MM.1S (cell line): Measurements from ENCODE around the gene FUCA1.

Source experiments
- DNase-seq: peaks from one replicate; pipeline ENCODE4 v3.0.0-alpha.2; 2015
- H2AFZ ChIP-seq: fragments of 300-600 bp; sonication (generic); 2 replicates; pipeline ENCODE4 v1.6.0; 2016; ENCODE audit warnings: antibody characterized with exemption, low read length
- H3F3A ChIP-seq: fragments of 300-600 bp; sonication (generic); 2 replicates; pipeline ENCODE4 v1.6.1; 2016; ENCODE audit warnings: mild to moderate bottlenecking, antibody characterized with exemption, low read length, moderate library complexity, mixed read lengths; ENCODE audit not compliant: insufficient read depth
- H3K27ac ChIP-seq: fragments of 300-600 bp; sonication (generic); 2 replicates; pipeline ENCODE4 v1.5.1; 2016; ENCODE audit warnings: mild to moderate bottlenecking, low read length
- H3K27me3 ChIP-seq: fragments of 300-600 bp; sonication (generic); replicated peaks from 2 replicates; pipeline ENCODE4 v1.6.0; 2016; ENCODE audit warnings: low read length; ENCODE audit not compliant: insufficient read depth
- H3K36me3 ChIP-seq: fragments of 300-600 bp; sonication (generic); replicated peaks from 2 replicates; pipeline ENCODE4 v1.6.1; 2016; ENCODE audit warnings: mild to moderate bottlenecking, low read length, mixed read lengths; ENCODE audit not compliant: insufficient read depth
- H3K4me1 ChIP-seq: fragments of 300-600 bp; sonication (generic); 2 replicates; pipeline ENCODE4 v1.6.1; 2016; ENCODE audit warnings: low read length, mixed read lengths
- H3K4me2 ChIP-seq: fragments of 300-600 bp; sonication (generic); 2 replicates; pipeline ENCODE4 v1.6.0; 2016; ENCODE audit warnings: low read depth, low read length
- H3K4me3 ChIP-seq: fragments of 300-600 bp; sonication (generic); 2 replicates; pipeline ENCODE4 v1.5.1; 2016; ENCODE audit warnings: low read length, mixed read lengths
- H3K79me2 ChIP-seq: fragments of 300-600 bp; sonication (generic); 2 replicates; pipeline ENCODE4 v1.6.1; 2016; ENCODE audit warnings: mixed run types, low read length, mixed read lengths
- H3K9ac ChIP-seq: fragments of 300-600 bp; sonication (generic); 2 replicates; pipeline ENCODE4 v1.6.1; 2016; ENCODE audit warnings: low read length, mixed read lengths
- H3K9me2 ChIP-seq: fragments of 300-600 bp; sonication (generic); replicated peaks from 2 replicates; pipeline ENCODE4 v1.6.1; 2016; ENCODE audit warnings: mild to moderate bottlenecking, low read length, mixed read lengths; ENCODE audit not compliant: insufficient read depth
- H3K9me3 ChIP-seq: fragments of 300-600 bp; sonication (generic); replicated peaks from 2 replicates; pipeline ENCODE4 v1.6.1; 2016; ENCODE audit warnings: mild to moderate bottlenecking, low read length, mixed read lengths; ENCODE audit not compliant: insufficient read depth
- H4K20me1 ChIP-seq: fragments of 300-600 bp; sonication (generic); 2 replicates; pipeline ENCODE4 v1.6.1; 2016; ENCODE audit warnings: mild to moderate bottlenecking, low read length, moderate library complexity, mixed read lengths; ENCODE audit not compliant: insufficient read depth
- EZH2 ChIP-seq: fragments of 300-600 bp; sonication (generic); optimal IDR thresholded peaks from 2 replicates; pipeline ENCODE3; 2017; ENCODE audit warnings: low read depth, mild to moderate bottlenecking, antibody characterized with exemption, low read length, mixed read lengths
- EZH2phosphoT487 ChIP-seq: fragments of 300-600 bp; sonication (generic); IDR thresholded peaks from 2 replicates; pipeline ENCODE4 v1.6.1; 2018; ENCODE audit warnings: antibody characterized with exemption, low read length
- TF ChIP-seq, protein P1 (sequence below): fragments of 300-600 bp; sonication (generic); IDR thresholded peaks from 2 replicates; pipeline ENCODE4 v1.5.1; 2016; ENCODE audit warnings: antibody characterized with exemption, low read length, mixed read lengths

FUCA1 gene

DNA sequence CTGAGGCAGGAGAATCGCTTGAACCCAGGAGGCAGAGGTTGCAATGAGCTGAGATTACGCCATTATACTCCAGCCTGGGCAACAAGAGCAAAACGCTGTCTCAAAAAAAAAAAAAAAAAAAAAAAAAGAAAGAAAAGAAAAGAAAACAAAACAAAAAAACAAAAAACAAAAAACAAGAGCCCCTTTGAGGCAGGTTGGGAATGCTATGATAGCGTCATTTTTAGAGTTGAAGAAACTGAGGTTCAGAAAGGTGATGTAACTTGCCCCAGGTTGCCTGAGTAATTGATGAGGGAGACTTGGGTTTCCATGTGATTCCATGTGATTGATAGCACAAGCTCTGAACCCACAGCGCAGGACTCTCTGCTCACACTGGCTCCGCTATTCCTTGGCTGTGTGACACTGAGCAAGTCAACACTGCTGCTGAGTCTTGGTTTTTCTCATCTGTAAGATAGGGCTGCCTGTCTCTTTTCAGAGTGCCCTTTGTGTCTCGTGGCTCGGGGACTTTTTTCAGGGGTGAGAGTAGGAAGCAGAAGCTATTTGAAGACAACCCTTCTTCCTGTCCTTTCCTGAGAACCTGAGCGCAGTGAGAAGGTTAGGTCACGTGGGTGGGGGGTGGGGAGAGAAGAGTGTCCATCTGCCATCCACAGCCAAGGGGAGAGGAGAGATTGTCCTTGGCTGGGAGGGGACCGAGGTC lies 42.6 kb upstream of the FUCA1 start:
- H3K4me2 ChIP-seq, result peak overlapping the region; percentile 30

DNA sequence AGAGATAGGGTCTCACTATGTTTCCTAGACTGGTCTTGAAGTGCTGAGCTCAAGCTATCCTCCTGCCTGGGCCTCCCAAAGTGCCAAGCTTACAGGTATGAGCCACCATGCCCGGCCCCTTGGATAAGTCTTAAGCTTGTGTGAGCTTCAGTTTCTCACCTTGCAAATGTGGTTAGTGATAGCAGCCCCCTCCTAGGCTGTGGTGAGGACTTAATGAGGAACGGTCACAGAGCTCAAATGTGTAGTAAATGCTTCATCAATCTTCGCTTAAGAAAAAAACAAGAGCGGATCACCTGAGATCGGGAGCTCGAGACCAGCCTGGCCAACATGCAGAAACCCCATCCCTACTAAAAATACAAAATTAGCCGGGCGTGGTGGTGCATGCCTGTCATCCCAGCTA lies 42.1 kb upstream of the FUCA1 start:
- Histone ChIP-seq H3K4me1 (peaks cover 7% of the 10 kb centered on the region), H3K36me3 (no peaks in the 10 kb centered on the region), H3K9me2 (no peaks in the 10 kb centered on the region), H3K9me3 (no peaks in the 10 kb centered on the region), H3K4me2 (no peak overlapping the region), H3K9ac (no peak overlapping the region), H3K27me3 (no peaks in the 10 kb centered on the region), H2AFZ (no peak overlapping the region), H3K27ac (no peak overlapping the region), H3K79me2 (no peaks in the 10 kb centered on the region), H3F3A (no peaks in the 10 kb centered on the region), H4K20me1 (no peaks in the 10 kb centered on the region), H3K4me3 (no peak overlapping the region)
- no peak for DNase-seq
- TF ChIP-seq EZH2phosphoT487, result no peak
- no peak for TF ChIP-seq EZH2
- TF ChIP-seq, protein P1, sequence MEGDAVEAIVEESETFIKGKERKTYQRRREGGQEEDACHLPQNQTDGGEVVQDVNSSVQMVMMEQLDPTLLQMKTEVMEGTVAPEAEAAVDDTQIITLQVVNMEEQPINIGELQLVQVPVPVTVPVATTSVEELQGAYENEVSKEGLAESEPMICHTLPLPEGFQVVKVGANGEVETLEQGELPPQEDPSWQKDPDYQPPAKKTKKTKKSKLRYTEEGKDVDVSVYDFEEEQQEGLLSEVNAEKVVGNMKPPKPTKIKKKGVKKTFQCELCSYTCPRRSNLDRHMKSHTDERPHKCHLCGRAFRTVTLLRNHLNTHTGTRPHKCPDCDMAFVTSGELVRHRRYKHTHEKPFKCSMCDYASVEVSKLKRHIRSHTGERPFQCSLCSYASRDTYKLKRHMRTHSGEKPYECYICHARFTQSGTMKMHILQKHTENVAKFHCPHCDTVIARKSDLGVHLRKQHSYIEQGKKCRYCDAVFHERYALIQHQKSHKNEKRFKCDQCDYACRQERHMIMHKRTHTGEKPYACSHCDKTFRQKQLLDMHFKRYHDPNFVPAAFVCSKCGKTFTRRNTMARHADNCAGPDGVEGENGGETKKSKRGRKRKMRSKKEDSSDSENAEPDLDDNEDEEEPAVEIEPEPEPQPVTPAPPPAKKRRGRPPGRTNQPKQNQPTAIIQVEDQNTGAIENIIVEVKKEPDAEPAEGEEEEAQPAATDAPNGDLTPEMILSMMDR, result no peak

More for the DNA sequence above, 42.6 kb upstream of the FUCA1 start:
- Histone ChIP-seq H3K4me1 (peaks cover 7% of the 10 kb centered on the region), H2AFZ (peak overlapping the region; percentile 42; the same call in 1 of the 2 replicates), H3K27me3 (no peaks in the 10 kb centered on the region), H3K9ac (no peak overlapping the region), H3K79me2 (no peaks in the 10 kb centered on the region), H3K36me3 (no peaks in the 10 kb centered on the region), H3K9me3 (no peaks in the 10 kb centered on the region), H3K4me3 (no peak overlapping the region), H3F3A (no peaks in the 10 kb centered on the region), H3K9me2 (no peaks in the 10 kb centered on the region), H3K27ac (no peak overlapping the region; the same call in 1 of the 2 replicates), H4K20me1 (no peaks in the 10 kb centered on the region)
- peak; percentile 50 for DNase-seq
- TF ChIP-seq, protein P1, result no peak
- TF ChIP-seq EZH2 (no peak), EZH2phosphoT487 (no peak)

DNA sequence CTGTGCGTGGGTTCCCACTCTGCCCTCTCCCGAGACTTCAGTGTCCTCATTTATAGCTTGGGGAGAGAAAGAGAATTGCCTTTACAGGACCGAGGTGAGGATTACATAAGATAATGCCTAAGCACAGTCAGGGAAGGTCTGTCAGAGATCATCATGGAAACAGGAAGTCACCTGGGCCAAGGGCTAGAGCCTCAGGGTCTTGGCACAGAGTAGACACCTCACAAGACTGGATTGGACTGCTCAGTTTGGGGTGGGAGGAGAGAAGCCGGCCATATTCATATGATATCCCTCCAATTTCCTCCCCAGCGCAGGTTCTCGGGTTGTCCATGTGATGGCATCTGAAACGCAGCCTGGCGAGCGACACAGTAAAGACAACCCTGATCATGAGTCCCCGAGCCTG lies 41.3 kb upstream of the FUCA1 start:
- Histone ChIP-seq H3K9me2 (no peaks in the 10 kb centered on the region), H3K4me3 (no peak overlapping the region), H4K20me1 (no peaks in the 10 kb centered on the region), H3K27me3 (no peaks in the 10 kb centered on the region), H3K36me3 (no peaks in the 10 kb centered on the region), H3K79me2 (no peaks in the 10 kb centered on the region), H3K27ac (no peak overlapping the region), H3K9me3 (no peaks in the 10 kb centered on the region), H3K9ac (no peak overlapping the region), H3F3A (no peaks in the 10 kb centered on the region), H2AFZ (no peak overlapping the region), H3K4me2 (no peak overlapping the region), H3K4me1 (peaks cover 9% of the 10 kb centered on the region)
- no peak for TF ChIP-seq EZH2phosphoT487
- TF ChIP-seq, protein P1, result no peak
- no peak for TF ChIP-seq EZH2
- no peak for DNase-seq
